ENCODE measurements around the gene MYOM1.
A peak's percentile ranks its signal among the peaks of the same experiment; 100 is the strongest.

The MYOM1 gene

DNA sequence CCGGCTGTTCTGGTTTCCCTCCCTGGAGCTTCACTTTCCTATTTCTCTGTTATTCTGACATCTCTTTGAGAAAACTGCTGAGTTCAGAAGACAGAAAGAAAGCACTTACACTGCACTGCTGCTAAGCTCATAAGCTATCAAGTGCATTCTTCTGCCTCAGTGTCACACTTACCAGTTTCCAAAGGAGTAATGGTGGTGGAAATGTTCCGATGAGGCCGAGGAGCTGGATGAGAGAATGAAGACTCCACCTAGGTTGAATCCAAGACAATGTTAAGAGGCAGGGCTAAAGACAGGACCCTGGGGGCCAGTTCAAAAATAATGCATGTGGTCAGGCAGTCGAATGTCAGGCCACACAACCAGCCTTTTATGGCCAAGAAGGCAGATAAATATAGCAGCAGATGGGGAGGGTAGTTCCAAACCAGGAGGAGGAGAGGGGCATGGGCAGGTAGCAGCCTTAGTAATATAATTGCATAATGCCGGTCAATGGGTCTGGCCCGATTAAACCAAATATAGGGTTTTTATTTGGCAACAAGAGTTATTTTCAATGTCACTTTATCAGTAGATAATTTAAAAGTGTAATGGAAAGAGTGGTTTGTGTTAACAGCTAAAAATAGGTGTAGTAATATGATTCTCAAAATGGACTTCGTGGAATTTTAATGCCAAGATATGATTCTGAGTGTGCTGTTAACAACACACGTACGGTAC, at the start of gene MYOM1:
Gene MYOM1 (minus strand): TSS at position 338 of the 705 bp plus-strand sequence. CDS start 4,745 bp downstream, outside the sequence.
- no peak for DNase-seq (ENCODE audit: low read depth)

GRCh38 chr18:3269241-3269913, 49.6 kb upstream of the MYOM1 start:
- DNase-seq (ENCODE audit: low read depth): no peak

DNA sequence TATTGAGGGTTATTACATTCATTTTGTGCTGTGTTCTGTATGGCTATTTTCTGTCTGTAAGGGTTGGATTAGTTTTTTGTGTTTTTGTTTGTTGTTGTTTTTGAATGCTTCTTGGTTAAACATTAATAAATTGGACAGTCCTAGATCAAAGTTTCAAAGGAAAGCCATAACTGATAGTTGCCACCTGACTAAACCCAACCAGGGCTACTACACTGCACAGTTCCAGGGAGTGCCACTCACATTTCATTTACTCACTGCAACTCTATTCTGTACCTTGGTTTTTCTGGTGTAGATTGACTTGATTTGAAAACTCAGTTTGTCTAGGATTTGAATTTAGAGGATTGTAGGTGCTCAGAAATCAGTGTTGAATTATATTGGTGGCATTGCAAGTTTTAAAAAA, 48.5 kb upstream of the MYOM1 start:
- no peak for DNase-seq (ENCODE audit: low read depth)

GRCh38 chr18:3266062-3266608, 46.4 kb upstream of the MYOM1 start:
- DNase-seq (ENCODE audit: low read depth): no peak

DNA sequence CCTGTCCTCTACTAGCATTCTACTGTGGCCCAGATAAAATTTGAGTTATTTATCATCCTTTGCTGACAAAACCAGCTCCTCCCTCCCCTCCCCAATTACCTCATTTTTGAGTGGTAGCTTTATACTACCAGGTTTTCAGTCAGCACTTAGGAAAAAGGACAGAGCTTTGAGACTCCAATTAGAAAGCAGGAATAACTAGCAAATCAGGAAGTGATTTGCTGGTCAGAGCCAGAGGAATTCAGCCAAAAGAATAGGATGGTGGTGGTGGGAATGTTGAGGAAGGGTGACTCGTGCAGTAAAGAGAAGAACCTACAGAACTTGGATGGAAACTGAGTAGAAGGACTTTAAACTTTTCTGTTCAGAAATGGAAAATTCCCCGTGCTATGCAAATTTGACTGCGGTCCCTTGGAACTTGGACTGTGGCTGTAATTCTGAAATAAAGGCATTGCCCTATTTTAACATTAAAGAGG, 45.8 kb upstream of the MYOM1 start:
- DNase-seq (ENCODE audit: low read depth): no peak

- DNase-seq (ENCODE audit: low read depth): no peak
Observed at GRCh38 chr18:3264362-3264761, 44.6 kb upstream of the MYOM1 start.

DNA sequence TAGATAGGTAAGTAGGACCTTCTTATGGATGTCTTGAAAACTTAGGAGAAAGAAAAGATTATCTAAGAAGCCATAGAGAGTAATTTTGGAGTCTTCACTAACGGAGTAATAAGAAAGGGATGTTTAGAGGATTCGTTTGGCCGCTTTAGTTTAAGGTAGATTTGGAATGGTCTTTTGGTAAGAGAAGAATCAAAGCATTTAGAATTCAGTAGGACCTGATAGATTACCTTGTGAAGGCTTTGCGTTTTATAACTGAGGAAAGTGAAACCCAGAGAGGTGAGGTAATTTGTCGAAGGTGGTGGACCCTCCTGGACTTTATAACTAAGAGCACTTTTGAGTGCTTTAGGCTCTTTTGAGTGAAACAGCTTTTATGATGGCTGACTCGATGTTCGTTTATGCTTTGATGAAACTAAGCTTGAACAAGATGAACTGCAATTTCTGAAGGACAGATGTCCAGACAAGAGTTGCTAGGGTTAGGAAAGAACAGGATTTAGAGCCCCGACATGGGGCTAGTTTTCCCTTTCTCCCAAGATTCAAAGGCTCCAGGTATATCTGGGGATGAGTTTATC, 43.4 kb upstream of the MYOM1 start:
- no peak for DNase-seq (ENCODE audit: low read depth)

GRCh38 chr18:3262234-3263131, 42.7 kb upstream of the MYOM1 start:
- no peak for DNase-seq (ENCODE audit: low read depth)

- peak; percentile 75 for DNase-seq (ENCODE audit: low read depth)
Observed at GRCh38 chr18:3261373-3262233, 41.8 kb upstream of the MYOM1 start, which contains the start of gene MYL12B. MYL12B (plus strand) TSS chr18:3262133; CDS start chr18:3272899, 10,766 bp downstream.

- no peak for DNase-seq (ENCODE audit: low read depth)
Observed at GRCh38 chr18:3260995-3261372, 41.2 kb upstream of the MYOM1 start.

- no peak for DNase-seq (ENCODE audit: low read depth)
Observed at GRCh38 chr18:3257627-3258120, 37.9 kb upstream of the MYOM1 start.

GRCh38 chr18:3256693-3257626, 37.2 kb upstream of the MYOM1 start:
- no peak for DNase-seq (ENCODE audit: low read depth)

- no peak for DNase-seq (ENCODE audit: low read depth)
Observed at GRCh38 chr18:3255611-3256165, 35.9 kb upstream of the MYOM1 start.

GRCh38 chr18:3254725-3255124, 35.0 kb upstream of the MYOM1 start:
- DNase-seq (ENCODE audit: low read depth): no peak

DNA sequence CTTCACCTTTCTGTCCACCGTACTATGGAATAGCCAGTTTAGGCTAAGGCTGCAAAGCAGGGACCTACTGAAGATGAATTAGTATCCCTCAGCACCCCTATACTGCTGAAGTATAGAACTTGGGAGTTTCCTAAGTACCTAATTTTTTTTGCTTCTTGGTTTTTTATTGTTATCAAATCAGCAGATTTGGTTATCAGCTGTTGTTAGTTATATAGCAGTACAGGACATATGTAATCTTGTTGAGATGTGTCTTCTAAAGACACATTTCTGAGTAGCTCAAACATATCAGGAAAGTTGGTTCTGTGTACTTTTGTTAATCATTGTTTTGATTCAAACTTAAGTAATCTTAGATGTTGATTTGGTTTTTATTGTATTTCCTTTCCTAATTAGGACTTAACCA, 33.1 kb upstream of the MYOM1 start:
- DNase-seq (ENCODE audit: low read depth): no peak

DNA sequence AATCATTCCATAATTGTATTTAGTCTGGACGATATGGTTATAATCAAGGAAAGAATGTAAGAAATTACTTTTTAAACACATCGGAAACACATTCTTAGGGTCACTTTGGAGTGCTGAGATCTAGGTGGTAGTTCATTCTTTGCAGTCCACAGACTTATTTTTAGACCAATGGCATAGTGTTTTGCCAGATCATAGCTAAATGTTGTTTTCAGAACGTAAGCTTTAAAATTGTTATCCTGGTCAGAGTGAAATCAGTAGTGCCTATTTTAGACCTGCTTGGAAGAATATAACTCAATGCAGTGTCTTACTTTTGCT, 32.2 kb upstream of the MYOM1 start:
- DNase-seq (ENCODE audit: low read depth): no peak

GRCh38 chr18:3251249-3251962, 31.6 kb upstream of the MYOM1 start:
- no peak for DNase-seq (ENCODE audit: low read depth)

- DNase-seq (ENCODE audit: low read depth): no peak
Observed at GRCh38 chr18:3250237-3251107, 30.7 kb upstream of the MYOM1 start.
